Measurements from ENCODE around the gene TRABD.

GRCh38 chr22:50236731-50237409 is 51.2 kb downstream of the TRABD start:
- TF ChIP-seq FOXM1 (IDR thresholded peaks at IDR 0.05; ENCODE audit: borderline replicate concordance) (no peak), SP1 (IDR thresholded peaks at IDR 0.05) (no peak), ZNF384 (IDR thresholded peaks at IDR 0.05) (no peak), SUZ12 (IDR thresholded peaks at IDR 0.05) (no peak), PKNOX1 (IDR thresholded peaks at IDR 0.05) (no peak), HDGF (IDR thresholded peaks at IDR 0.05; ENCODE audit: borderline replicate concordance) (no peak)
